ENCODE results near the gene DIPK1B. TPM values are rescaled to one million over a fixed set of nuclear protein-coding genes. Genes with fewer than 3 reads are reported as not detected.

The DIPK1B gene
- total and polyA plus RNA-seq, 11 donors, result 14.4 to 46.3 (median 19.8) TPM

DNA sequence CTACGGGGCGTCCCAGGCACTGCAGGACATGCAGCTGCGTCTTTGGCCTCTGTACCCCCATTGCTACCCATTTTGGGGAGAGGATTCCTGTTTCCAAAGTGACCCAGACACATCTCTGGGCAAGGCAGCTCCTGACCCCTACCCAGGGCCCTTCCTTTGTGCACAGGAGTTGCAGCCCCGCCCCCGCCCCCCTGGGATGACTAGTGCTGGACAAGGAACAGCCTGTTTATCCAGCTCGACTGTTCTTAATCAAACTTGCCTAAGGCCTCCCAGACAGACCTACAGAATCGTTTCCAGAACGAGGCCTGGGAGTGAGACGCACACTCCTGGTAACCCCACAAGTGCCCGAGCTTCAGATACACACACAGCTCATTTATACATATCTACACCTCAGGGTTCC lies 13.2 kb downstream of the DIPK1B start:
- H3K27me3 ChIP-seq, result no peaks in the 10 kb centered on the region
- peak overlapping the region in 11 of 12 donors; percentile 2 to 96 (median 83) for H3K4me3 ChIP-seq
- peaks cover 15 to 84% (median 57%) of the 10 kb centered on the region in 12 donors for H3K4me1 ChIP-seq
- peak overlapping the region in 6 of 12 donors; percentile 27 to 88 (median 74) for H3K27ac ChIP-seq
- ATAC-seq, result no peak
- intact Hi-C loops (cut with DNase I), result loop anchor here in 3 of 10 donors (5.0 kb wide), 1 partner anchor 38 kb away; the partner anchor contains the start of gene AGPAT2 (in 3 of the 3)
- DNase-seq, result no peak
- H3K9me3 ChIP-seq, result no peaks in the 10 kb centered on the region
- peaks cover 3 to 59% (median 49%) of the 10 kb centered on the region in 9 donors for H3K36me3 ChIP-seq
- TF ChIP-seq, protein P1, sequence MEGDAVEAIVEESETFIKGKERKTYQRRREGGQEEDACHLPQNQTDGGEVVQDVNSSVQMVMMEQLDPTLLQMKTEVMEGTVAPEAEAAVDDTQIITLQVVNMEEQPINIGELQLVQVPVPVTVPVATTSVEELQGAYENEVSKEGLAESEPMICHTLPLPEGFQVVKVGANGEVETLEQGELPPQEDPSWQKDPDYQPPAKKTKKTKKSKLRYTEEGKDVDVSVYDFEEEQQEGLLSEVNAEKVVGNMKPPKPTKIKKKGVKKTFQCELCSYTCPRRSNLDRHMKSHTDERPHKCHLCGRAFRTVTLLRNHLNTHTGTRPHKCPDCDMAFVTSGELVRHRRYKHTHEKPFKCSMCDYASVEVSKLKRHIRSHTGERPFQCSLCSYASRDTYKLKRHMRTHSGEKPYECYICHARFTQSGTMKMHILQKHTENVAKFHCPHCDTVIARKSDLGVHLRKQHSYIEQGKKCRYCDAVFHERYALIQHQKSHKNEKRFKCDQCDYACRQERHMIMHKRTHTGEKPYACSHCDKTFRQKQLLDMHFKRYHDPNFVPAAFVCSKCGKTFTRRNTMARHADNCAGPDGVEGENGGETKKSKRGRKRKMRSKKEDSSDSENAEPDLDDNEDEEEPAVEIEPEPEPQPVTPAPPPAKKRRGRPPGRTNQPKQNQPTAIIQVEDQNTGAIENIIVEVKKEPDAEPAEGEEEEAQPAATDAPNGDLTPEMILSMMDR (IDR thresholded peaks at IDR 0.05), result no peak
- TF ChIP-seq POLR2A (IDR thresholded peaks at IDR 0.05), result no peak
- 58 to 71% (median 63%) methylated on average over 10 of the region's 10 CpGs for WGBS, 4 donors

DNA sequence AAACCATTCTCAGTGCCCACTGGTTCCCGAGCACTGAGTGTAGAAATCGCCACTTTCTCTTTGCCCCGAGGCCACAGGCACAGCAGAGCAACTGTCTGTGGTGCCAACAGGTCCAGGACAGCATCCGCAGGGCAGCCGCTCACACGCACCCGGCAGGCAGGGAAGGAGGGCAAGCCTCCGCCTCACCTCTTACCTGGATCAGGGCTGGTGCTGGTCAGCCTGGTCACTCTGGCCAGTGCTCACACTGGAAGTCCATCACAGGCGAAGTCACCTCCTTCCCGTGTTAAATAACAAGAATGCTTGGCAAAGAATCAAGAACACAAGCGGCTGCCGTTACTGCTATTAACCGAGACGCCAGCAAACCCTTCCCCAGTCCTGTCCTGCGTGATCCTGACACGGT lies 13.7 kb downstream of the DIPK1B start:
- no peak for DNase-seq
- Histone ChIP-seq H3K4me1 (peaks cover 13 to 79% (median 52%) of the 10 kb centered on the region in 12 donors), H3K36me3 (peaks cover 3 to 57% (median 49%) of the 10 kb centered on the region in 9 donors), H3K9me3 (no peaks in the 10 kb centered on the region), H3K4me3 (peak overlapping the region in 11 of 12 donors; percentile 68 to 96 (median 83)), H3K27ac (peak overlapping the region in 11 of 12 donors; percentile 27 to 89 (median 79)), H3K27me3 (no peaks in the 10 kb centered on the region)
- TF ChIP-seq, protein P1 (IDR thresholded peaks at IDR 0.05), result no peak
- no peak for TF ChIP-seq POLR2A (IDR thresholded peaks at IDR 0.05)
- peak in 1 of 4 donors; percentile 3 for ATAC-seq
- intact Hi-C loops (cut with DNase I), result loop anchor here in 3 of 10 donors (5.0 kb wide), 1 partner anchor 39 kb away; the partner anchor contains the start of gene AGPAT2 (in 3 of the 3)
- WGBS, 4 donors, result 38 to 57% (median 45%) methylated on average over 12 to 16 of the region's 16 CpGs

DNA sequence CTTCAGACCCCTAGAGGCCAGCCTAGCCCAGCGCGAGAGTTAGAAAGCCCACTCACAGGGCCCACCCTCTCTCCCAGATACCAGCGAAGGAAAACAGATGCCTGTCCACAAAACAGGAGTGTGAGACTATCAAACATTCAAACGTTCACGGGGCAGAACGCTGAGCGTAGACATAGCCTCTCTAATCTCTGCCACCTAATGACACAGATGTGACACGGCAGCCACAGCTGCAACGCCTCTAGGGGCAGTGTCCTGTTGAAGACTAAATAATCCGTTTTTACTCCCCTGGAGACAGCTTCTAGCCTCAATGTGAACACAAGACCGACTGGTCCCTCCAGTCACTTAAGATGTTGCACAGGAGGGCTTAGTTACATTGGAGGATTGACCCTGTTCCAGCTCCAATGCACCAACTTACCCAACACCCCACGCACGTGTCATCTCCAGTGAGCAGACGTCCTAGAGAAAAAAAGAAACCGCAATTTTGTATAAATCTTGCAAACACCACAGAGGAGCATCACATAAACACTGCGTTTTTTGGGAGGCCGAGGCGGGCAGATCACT lies 14.3 kb downstream of the DIPK1B start:
- 15 to 19% (median 16%) methylated on average over 18 of the region's 18 CpGs for WGBS, 4 donors
- intact Hi-C loops (cut with DNase I), result loop anchor here in 3 of 10 donors (5.0 kb wide), 1 partner anchor 39 kb away; the partner anchor contains the start of gene AGPAT2 (in 3 of the 3)
- H3K27me3 ChIP-seq, result no peaks in the 10 kb centered on the region
- peak overlapping the region; percentile 16 to 89 (median 80) for H3K27ac ChIP-seq
- H3K4me3 ChIP-seq, result peak overlapping the region; percentile 68 to 96 (median 83)
- H3K4me1 ChIP-seq, result peaks cover 13 to 73% (median 46%) of the 10 kb centered on the region in 12 donors
- H3K9me3 ChIP-seq, result no peaks in the 10 kb centered on the region
- TF ChIP-seq POLR2A (IDR thresholded peaks at IDR 0.05), result no peak
- TF ChIP-seq, protein P1 (IDR thresholded peaks at IDR 0.05), result peak in 9 of 12 donors; percentile 18 to 56 (median 35)
- DNase-seq (no peak), ATAC-seq (peak in 2 of 4 donors; percentile 15 to 40)
- H3K36me3 ChIP-seq, result peaks cover 3 to 52% (median 49%) of the 10 kb centered on the region in 9 donors

DNA sequence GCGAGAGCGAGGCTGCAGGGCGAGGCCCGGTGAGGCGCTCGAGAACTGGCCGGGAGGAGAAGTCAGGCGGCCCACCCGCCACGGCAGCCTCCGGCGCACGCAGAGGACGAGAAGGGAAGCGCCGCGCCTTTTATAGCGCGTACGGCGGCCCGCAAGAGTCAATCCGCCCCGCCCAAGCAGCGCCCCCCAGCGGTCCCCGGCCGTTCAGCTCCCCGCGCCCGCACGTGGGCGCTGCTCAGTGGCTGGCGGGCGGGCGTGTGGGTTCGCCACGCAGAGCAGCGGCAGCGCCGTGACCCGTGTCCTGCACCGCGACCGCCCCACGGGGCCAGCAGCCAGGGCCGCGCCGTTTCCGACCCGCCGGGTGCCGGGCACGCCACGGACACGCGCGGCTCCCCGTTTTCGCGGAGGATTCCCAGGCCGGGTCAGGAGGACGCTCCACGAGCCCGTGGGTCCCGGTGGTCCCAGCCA lies 15.7 kb downstream of the DIPK1B start:
- Histone ChIP-seq H3K36me3 (peaks cover 2 to 38% (median 37%) of the 10 kb centered on the region in 9 donors), H3K4me1 (peaks cover 13 to 59% (median 36%) of the 10 kb centered on the region in 12 donors), H3K27me3 (no peaks in the 10 kb centered on the region), H3K9me3 (no peaks in the 10 kb centered on the region), H3K27ac (peak overlapping the region; percentile 37 to 89 (median 82)), H3K4me3 (peak overlapping the region; percentile 68 to 96 (median 83))
- TF ChIP-seq POLR2A (IDR thresholded peaks at IDR 0.05), result peak; percentile 35 to 99
- TF ChIP-seq, protein P1 (IDR thresholded peaks at IDR 0.05), result peak; percentile 84 to 98 (median 93)
- ATAC-seq (peak; percentile 53 to 79 (median 74)), DNase-seq (peak; percentile 92 to 96 (median 93))
- WGBS, 4 donors, result 0% methylated on average over 22 to 66 of the region's 66 CpGs; no CpG with 5 or more reads in 1 of the 4 donors
- intact Hi-C loops (cut with DNase I), result loop anchor here in 3 of 10 donors (5.0 kb wide), 1 partner anchor 41 kb away; the partner anchor contains the start of gene AGPAT2 (in 3 of the 3)
